ENCODE data around the gene ACSM2A. TPM values are rescaled to one million over a fixed set of nuclear protein-coding genes. Genes with fewer than 3 reads are reported as not detected.
"Not testable (repeated sequence)": the region's sequence is repeated elsewhere in the genome, so short reads cannot be mapped to it uniquely, and the experiment has no call there.

Gene ACSM2A
- total and polyA plus RNA-seq, 7 donors = 0.06 to 1.2 (median 0.49) TPM; not detected in 4

GRCh38 chr16:20411055-20411454 lies 40.3 kb upstream of the ACSM2A start:
- Histone ChIP-seq H3K9me3 (no peaks in the 10 kb centered on the region), H3K27ac (no peak overlapping the region), H3K36me3 (no peaks in the 10 kb centered on the region), H3K27me3 (no peaks in the 10 kb centered on the region), H3K4me3 (no peak overlapping the region), H3K4me1 (no peaks in the 10 kb centered on the region)
- intact Hi-C loops (cut with DNase I) = no loop called here
- TF ChIP-seq CTCF (IDR thresholded peaks at IDR 0.05) (no peak), POLR2A (IDR thresholded peaks at IDR 0.05) (no peak), EP300 (IDR thresholded peaks at IDR 0.05) (no peak), POLR2AphosphoS5 (IDR thresholded peaks at IDR 0.05) (no peak)
- no peak for DNase-seq
- WGBS, 2 donors = 79 to 84% methylated on average over 2 of the region's 2 CpGs

- Histone ChIP-seq H3K4me1 (no peaks in the 10 kb centered on the region), H3K4me3 (no peak overlapping the region), H3K9me3 (no peaks in the 10 kb centered on the region), H3K27ac (peak overlapping the region in 1 of 4 donors; percentile 26), H3K36me3 (no peaks in the 10 kb centered on the region), H3K27me3 (no peaks in the 10 kb centered on the region)
- DNase-seq = no peak
- TF ChIP-seq CTCF (IDR thresholded peaks at IDR 0.05) (no peak), POLR2AphosphoS5 (IDR thresholded peaks at IDR 0.05) (peak in 2 of 4 donors; percentile 14 to 26)
- WGBS, 2 donors = 58 to 80% methylated on average over 1 of the region's 1 CpG
- intact Hi-C loops (cut with DNase I) = no loop called here
Measured at GRCh38 chr16:20415541-20415940, 35.8 kb upstream of the ACSM2A start.

- H3K27me3 ChIP-seq; H3K36me3 ChIP-seq; H3K4me1 ChIP-seq; H3K4me3 ChIP-seq; H3K9me3 ChIP-seq; intact Hi-C loops (cut with DNase I); DNase-seq; H3K27ac ChIP-seq: not testable (repeated sequence)
- 75 to 85% methylated on average over 8 of the region's 8 CpGs for WGBS, 2 donors
Measured at GRCh38 chr16:20419093-20419492, 32.2 kb upstream of the ACSM2A start.

- H3K9me3 ChIP-seq; H3K4me1 ChIP-seq; H3K27me3 ChIP-seq; DNase-seq; intact Hi-C loops (cut with DNase I); H3K4me3 ChIP-seq; H3K27ac ChIP-seq; H3K36me3 ChIP-seq: not testable (repeated sequence)
- 76 to 93% methylated on average over 2 of the region's 2 CpGs for WGBS, 2 donors
Measured at GRCh38 chr16:20421748-20422147, 29.6 kb upstream of the ACSM2A start.

- H3K4me1 ChIP-seq; H3K27me3 ChIP-seq; DNase-seq; intact Hi-C loops (cut with DNase I); H3K27ac ChIP-seq; H3K36me3 ChIP-seq; H3K9me3 ChIP-seq; H3K4me3 ChIP-seq: not testable (repeated sequence)
- 88% methylated on average over 5 of the region's 5 CpGs for WGBS, 2 donors
Measured at GRCh38 chr16:20423772-20424128, 27.6 kb upstream of the ACSM2A start.

- Histone ChIP-seq H3K27ac (no peak overlapping the region), H3K36me3 (no peaks in the 10 kb centered on the region), H3K4me3 (no peak overlapping the region), H3K4me1 (no peaks in the 10 kb centered on the region), H3K27me3 (no peaks in the 10 kb centered on the region), H3K9me3 (no peaks in the 10 kb centered on the region)
- 62 to 78% methylated on average over 2 of the region's 2 CpGs for WGBS, 2 donors
- DNase-seq = no peak
- intact Hi-C loops (cut with DNase I) = no loop called here
- no peak for TF ChIP-seq CTCF (IDR thresholded peaks at IDR 0.05)
- no peak for TF ChIP-seq POLR2AphosphoS5 (IDR thresholded peaks at IDR 0.05)
- no peak for TF ChIP-seq EP300 (IDR thresholded peaks at IDR 0.05)
- no peak for TF ChIP-seq POLR2A (IDR thresholded peaks at IDR 0.05)
Measured at GRCh38 chr16:20424129-20424866, 27.0 kb upstream of the ACSM2A start.

GRCh38 chr16:20427401-20427797 lies 23.9 kb upstream of the ACSM2A start:
- DNase-seq; H3K27ac ChIP-seq; H3K27me3 ChIP-seq; H3K9me3 ChIP-seq; intact Hi-C loops (cut with DNase I); H3K4me3 ChIP-seq; H3K36me3 ChIP-seq; H3K4me1 ChIP-seq: not testable (repeated sequence)
- 65 to 68% methylated on average over 2 of the region's 2 CpGs for whole genome bisulfite sequencing, 2 donors

- DNase-seq; H3K27ac ChIP-seq; H3K4me3 ChIP-seq; H3K27me3 ChIP-seq; intact Hi-C loops (cut with DNase I); H3K36me3 ChIP-seq; H3K4me1 ChIP-seq; H3K9me3 ChIP-seq: not testable (repeated sequence)
- 85 to 86% methylated on average over 7 of the region's 7 CpGs for WGBS, 2 donors
Measured at GRCh38 chr16:20429499-20429898, 21.8 kb upstream of the ACSM2A start.

- not testable (repeated sequence) for H3K27me3 ChIP-seq, H3K9me3 ChIP-seq, H3K4me3 ChIP-seq, H3K36me3 ChIP-seq, DNase-seq, H3K27ac ChIP-seq, H3K4me1 ChIP-seq
- 90 to 94% methylated on average over 1 of the region's 1 CpG for WGBS, 2 donors
- intact Hi-C loops (cut with DNase I) = loop anchor here (10.0 kb wide), 1 partner anchor 274 kb away; no protein-coding TSS in a partner anchor
Measured at GRCh38 chr16:20430480-20430879, 20.8 kb upstream of the ACSM2A start.
